A172 (cell line): ENCODE measurements around the gene SPDYE16. TPM values are rescaled to one million over a fixed set of nuclear protein-coding genes. Genes with fewer than 3 reads are reported as not detected.
"Not testable (repeated sequence)": the region's sequence is repeated elsewhere in the genome, so short reads cannot be mapped to it uniquely, and the experiment has no call there.

Source experiments
- DNase-seq: peaks from one replicate; pipeline ENCODE4 v3.0.0-alpha.2; 2015; ENCODE audit warnings: low spot score
- total RNA-seq: library from RNA; depleted of rRNA; stranded (reverse); fragments of >200 nt; shearing (Covaris generic); gene quantifications from 2 replicates; pipeline ENCODE4 v1.2.3, GENCODE V29; 2014

The SPDYE16 gene
- total RNA-seq, 1 experiment from 2014 or later: not detected

GRCh38 chr7:76549025-76549854 lies 6.1 kb upstream of the SPDYE16 start:
- DNase-seq: peak; percentile 76

GRCh38 chr7:76531643-76532042 lies 11.5 kb downstream of the SPDYE16 start:
- not testable (repeated sequence) for DNase-seq

- not testable (repeated sequence) for DNase-seq
These were observed 16.9 kb downstream of the SPDYE16 start for GRCh38 chr7:76526183-76526582.

GRCh38 chr7:76516932-76517331 lies 26.2 kb downstream of the SPDYE16 start:
- not testable (repeated sequence) for DNase-seq

- DNase-seq: no peak
These were observed 27.1 kb downstream of the SPDYE16 start for GRCh38 chr7:76515999-76516443.

- DNase-seq: no peak
These were observed 27.9 kb downstream of the SPDYE16 start for GRCh38 chr7:76514926-76515771.

- DNase-seq: no peak
These were observed 29.0 kb downstream of the SPDYE16 start for GRCh38 chr7:76513817-76514799.

- peak; percentile 35 for DNase-seq
These were observed 29.9 kb downstream of the SPDYE16 start for GRCh38 chr7:76512941-76513816.

- not testable (repeated sequence) for DNase-seq
These were observed 30.9 kb downstream of the SPDYE16 start for GRCh38 chr7:76511911-76512885.

GRCh38 chr7:76511200-76511910 lies 31.7 kb downstream of the SPDYE16 start:
- DNase-seq: not testable (repeated sequence)

GRCh38 chr7:76509931-76510877 lies 32.9 kb downstream of the SPDYE16 start, which contains the start of gene UPK3B:
UPK3B (plus strand) TSS chr7:76510552; CDS start chr7:76510653, 101 bp downstream.
- peak; percentile 82 for DNase-seq

- DNase-seq: peak; percentile 31
These were observed 35.2 kb downstream of the SPDYE16 start for GRCh38 chr7:76507723-76508406.

- not testable (repeated sequence) for DNase-seq
These were observed 36.5 kb downstream of the SPDYE16 start for GRCh38 chr7:76506643-76507042.

- no peak for DNase-seq
These were observed 37.0 kb downstream of the SPDYE16 start for GRCh38 chr7:76506081-76506440.

GRCh38 chr7:76505168-76506080 lies 37.7 kb downstream of the SPDYE16 start:
- DNase-seq: peak; percentile 35
